ENCODE measurements around the gene LRRC8C. TPM values are rescaled to one million over a fixed set of nuclear protein-coding genes. Genes with fewer than 3 reads are reported as not detected.

The LRRC8C gene
- total and polyA plus RNA-seq, 10 of the 15 experiments (the other 5 are each of a cell fraction or from before 2014, with no cell fraction given): 2.3 to 16.3 (median 10.8) TPM

- H3K4me2 ChIP-seq (ENCODE audit: control insufficient read depth, insufficient read depth): no peak overlapping the region
- peaks cover 5% of the 10 kb centered on the region; the same call in 1 of the 2 replicates for H3K4me1 ChIP-seq (ENCODE audit: control insufficient read depth, insufficient read depth, low read length)
- no peak overlapping the region for H3K27ac ChIP-seq (ENCODE audit: control insufficient read depth, insufficient read depth)
- ChIA-PET RAD21 (ENCODE audit: unreplicated experiment) (interaction anchor here (0.8 kb wide), 1 partner anchor 14 kb away, joined by 3 read pairs; no protein-coding TSS in a partner anchor), CTCF (interaction anchor here (0.9 to 1.4 kb wide), 2 partner anchors 13 to 47 kb away, joined by 4 to 5 read pairs; no protein-coding TSS in a partner anchor), POLR2A (interaction anchor here (1.0 to 1.5 kb wide), 2 partner anchors 10 to 12 kb away, joined by 3 to 4 read pairs; no protein-coding TSS in a partner anchor), SMC1A (ENCODE audit: uncharacterized antibody, unreplicated experiment) (interaction anchor here (0.8 to 3.9 kb wide), 7 partner anchors 10 to 66 kb away, joined by 3 to 18 read pairs (median 7); no protein-coding TSS in a partner anchor)
- FAIRE-seq (no peak), DNase-seq (ENCODE audit: low read depth, low spot score) (no peak), ATAC-seq (no peak)
- H3K9ac ChIP-seq (ENCODE audit: control insufficient read depth, insufficient read depth, low read length): no peak overlapping the region
- intact Hi-C loops (cut with micrococcal nuclease; ENCODE audit: unreplicated experiment): no loop called here
- H3K9me3 ChIP-seq (replicated peaks; ENCODE audit: control insufficient read depth, insufficient read depth, low read length): no peaks in the 10 kb centered on the region; the same call in 1 of the 3 replicates
- no peak overlapping the region for H3K4me3 ChIP-seq
- peaks cover 0 to 2% of the 10 kb centered on the region in 2 experiments; a peak in 1 of 4 replicates for H3K36me3 ChIP-seq (ENCODE audit: control insufficient read depth in 2 of 2, insufficient read depth in 2 of 2, low read length in 1 of 2)
- in situ Hi-C loops (cut with MboI): no loop called here
- no peak for TF ChIP-seq ESRRA (IDR thresholded peaks at IDR 0.05; ENCODE audit: low read length)
- TF ChIP-seq CHD1 (IDR thresholded peaks at IDR 0.05; ENCODE audit: low read depth, low read length): no peak
- no peak for TF ChIP-seq PRDM15 (CRISPR knock-in tag; IDR thresholded peaks at IDR 0.05)
- no peak for TF ChIP-seq SREBF2 (IDR thresholded peaks at IDR 0.05; ENCODE audit: low read length)
- TF ChIP-seq RCOR1 (conservative IDR thresholded peaks at IDR 0.05; ENCODE audit: low read depth, low read length): no peak
- no peak for TF ChIP-seq MYC (IDR thresholded peaks at IDR 0.05; ENCODE audit: insufficient read depth, insufficient read length, insufficient replicate concordance, low read length, severe bottlenecking)
- TF ChIP-seq, protein P1, sequence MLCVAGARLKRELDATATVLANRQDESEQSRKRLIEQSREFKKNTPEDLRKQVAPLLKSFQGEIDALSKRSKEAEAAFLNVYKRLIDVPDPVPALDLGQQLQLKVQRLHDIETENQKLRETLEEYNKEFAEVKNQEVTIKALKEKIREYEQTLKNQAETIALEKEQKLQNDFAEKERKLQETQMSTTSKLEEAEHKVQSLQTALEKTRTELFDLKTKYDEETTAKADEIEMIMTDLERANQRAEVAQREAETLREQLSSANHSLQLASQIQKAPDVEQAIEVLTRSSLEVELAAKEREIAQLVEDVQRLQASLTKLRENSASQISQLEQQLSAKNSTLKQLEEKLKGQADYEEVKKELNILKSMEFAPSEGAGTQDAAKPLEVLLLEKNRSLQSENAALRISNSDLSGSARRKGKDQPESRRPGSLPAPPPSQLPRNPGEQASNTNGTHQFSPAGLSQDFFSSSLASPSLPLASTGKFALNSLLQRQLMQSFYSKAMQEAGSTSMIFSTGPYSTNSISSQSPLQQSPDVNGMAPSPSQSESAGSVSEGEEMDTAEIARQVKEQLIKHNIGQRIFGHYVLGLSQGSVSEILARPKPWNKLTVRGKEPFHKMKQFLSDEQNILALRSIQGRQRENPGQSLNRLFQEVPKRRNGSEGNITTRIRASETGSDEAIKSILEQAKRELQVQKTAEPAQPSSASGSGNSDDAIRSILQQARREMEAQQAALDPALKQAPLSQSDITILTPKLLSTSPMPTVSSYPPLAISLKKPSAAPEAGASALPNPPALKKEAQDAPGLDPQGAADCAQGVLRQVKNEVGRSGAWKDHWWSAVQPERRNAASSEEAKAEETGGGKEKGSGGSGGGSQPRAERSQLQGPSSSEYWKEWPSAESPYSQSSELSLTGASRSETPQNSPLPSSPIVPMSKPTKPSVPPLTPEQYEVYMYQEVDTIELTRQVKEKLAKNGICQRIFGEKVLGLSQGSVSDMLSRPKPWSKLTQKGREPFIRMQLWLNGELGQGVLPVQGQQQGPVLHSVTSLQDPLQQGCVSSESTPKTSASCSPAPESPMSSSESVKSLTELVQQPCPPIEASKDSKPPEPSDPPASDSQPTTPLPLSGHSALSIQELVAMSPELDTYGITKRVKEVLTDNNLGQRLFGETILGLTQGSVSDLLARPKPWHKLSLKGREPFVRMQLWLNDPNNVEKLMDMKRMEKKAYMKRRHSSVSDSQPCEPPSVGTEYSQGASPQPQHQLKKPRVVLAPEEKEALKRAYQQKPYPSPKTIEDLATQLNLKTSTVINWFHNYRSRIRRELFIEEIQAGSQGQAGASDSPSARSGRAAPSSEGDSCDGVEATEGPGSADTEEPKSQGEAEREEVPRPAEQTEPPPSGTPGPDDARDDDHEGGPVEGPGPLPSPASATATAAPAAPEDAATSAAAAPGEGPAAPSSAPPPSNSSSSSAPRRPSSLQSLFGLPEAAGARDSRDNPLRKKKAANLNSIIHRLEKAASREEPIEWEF (IDR thresholded peaks at IDR 0.05; ENCODE audit: insufficient replicate concordance, low read depth, low read length): no peak
- no peak for TF ChIP-seq EGR1 (IDR thresholded peaks at IDR 0.05; ENCODE audit: borderline replicate concordance in 1 of 2, low read depth in 2 of 2, low read length in 2 of 2)
- no peak for TF ChIP-seq GABPA (IDR thresholded peaks at IDR 0.05; ENCODE audit: low read depth)
- no peak for TF ChIP-seq IKZF1 (conservative IDR thresholded peaks at IDR 0.05)
- TF ChIP-seq HDAC6 (IDR thresholded peaks at IDR 0.05; ENCODE audit: unreplicated experiment): no peak
- no peak for TF ChIP-seq HDAC2 (IDR thresholded peaks at IDR 0.05)
- TF ChIP-seq YBX1 (IDR thresholded peaks at IDR 0.05): no peak
- TF ChIP-seq ZNF24 (IDR thresholded peaks at IDR 0.05): no peak
- TF ChIP-seq BACH1 (IDR thresholded peaks at IDR 0.05; ENCODE audit: borderline replicate concordance): no peak
- no peak for TF ChIP-seq CREM (IDR thresholded peaks at IDR 0.05; ENCODE audit: low read depth)
- no peak for TF ChIP-seq KAT2A (conservative IDR thresholded peaks at IDR 0.05; ENCODE audit: control insufficient read depth, low read depth, low read length)
- H4K20me1 ChIP-seq (ENCODE audit: control insufficient read depth, insufficient read depth): no peaks in the 10 kb centered on the region
- H3K79me2 ChIP-seq (ENCODE audit: control insufficient read depth, insufficient read depth, low read length): peaks cover 3% of the 10 kb centered on the region
- H2AFZ ChIP-seq (ENCODE audit: control insufficient read depth, low read depth, low read length): no peak overlapping the region
- H3K27me3 ChIP-seq (replicated peaks in 1 of 2; ENCODE audit: control insufficient read depth in 2 of 2, insufficient read depth in 2 of 2, low read length in 1 of 2): no peaks in the 10 kb centered on the region
- no TSS peak for BruUV-seq (replicated peaks)
These were observed 49.7 kb downstream of the LRRC8C start for GRCh38 chr1:89682611-89683010.
